Measurements from ENCODE around the gene IKZF3. TPM values are rescaled to one million over a fixed set of nuclear protein-coding genes. Genes with fewer than 3 reads are reported as not detected.

The IKZF3 gene
- polyA plus RNA-seq, 1 donor (not counting 4 experiments of a cell fraction or from before 2014, with no cell fraction given) = not detected

GRCh38 chr17:39838057-39838456 lies 26.1 kb downstream of the IKZF3 start:
- DNase-seq (ENCODE audit: low read depth, low spot score) (no peak), FAIRE-seq (no peak)
- Histone ChIP-seq H3K4me3 (ENCODE audit: control insufficient read depth in 2 of 3, extremely low read depth in 1 of 3, insufficient read depth in 2 of 3, low read depth in 1 of 3, low read length in 3 of 3) (no peak overlapping the region), H3K9me3 (ENCODE audit: control insufficient read depth, low read depth, low read length) (no peaks in the 10 kb centered on the region), H3K27ac (ENCODE audit: control insufficient read depth, insufficient read depth, low read length) (no peak overlapping the region), H4K20me1 (ENCODE audit: control insufficient read depth, extremely low read depth, insufficient read depth, low read length) (no peaks in the 10 kb centered on the region), H3K36me3 (ENCODE audit: control insufficient read depth in 2 of 2, extremely low read depth in 1 of 2, insufficient read depth in 2 of 2, low read length in 2 of 2) (no peaks in the 10 kb centered on the region), H3K9me1 (ENCODE audit: control insufficient read depth, extremely low read depth, insufficient read depth, low read length) (no peaks in the 10 kb centered on the region), H3K79me2 (ENCODE audit: control insufficient read depth, insufficient read depth, low read length) (no peaks in the 10 kb centered on the region), H3K4me2 (ENCODE audit: control insufficient read depth, extremely low read depth, insufficient read depth, low read depth, low read length) (no peak overlapping the region), H3K9ac (ENCODE audit: control insufficient read depth, extremely low read depth, insufficient read depth, low read length) (no peak overlapping the region), H3K4me1 (ENCODE audit: control insufficient read depth, extremely low read depth, insufficient read depth, low read length) (no peaks in the 10 kb centered on the region), H3K27me3 (ENCODE audit: control insufficient read depth, extremely low read depth, insufficient read depth, low read length) (peaks cover 7% of the 10 kb centered on the region), H2AFZ (ENCODE audit: control insufficient read depth, low read length) (no peak overlapping the region)
- dilution Hi-C loops (cut with MboI; ENCODE audit: extremely low pct_ligation_motif_present, low sequenced_read_pairs) = no loop called here
- TF ChIP-seq EZH2 (IDR thresholded peaks at IDR 0.05; ENCODE audit: low read length) = no peak
- no peak for TF ChIP-seq CTCF (optimal IDR thresholded peaks at IDR 0.05 in 1 of 3, IDR thresholded peaks at IDR 0.05 in 1 of 3, conservative IDR thresholded peaks at IDR 0.05 in 1 of 3; ENCODE audit: extremely low read depth in 1 of 3, insufficient read depth in 2 of 3, low read length in 3 of 3)

- FAIRE-seq (no peak), DNase-seq (ENCODE audit: low read depth, low spot score) (no peak)
- H3K27me3 ChIP-seq (ENCODE audit: control insufficient read depth, extremely low read depth, insufficient read depth, low read length) = no peaks in the 10 kb centered on the region
- H3K36me3 ChIP-seq (ENCODE audit: control insufficient read depth in 2 of 2, extremely low read depth in 1 of 2, insufficient read depth in 2 of 2, low read length in 2 of 2) = no peaks in the 10 kb centered on the region
- dilution Hi-C loops (cut with MboI; ENCODE audit: extremely low pct_ligation_motif_present, low sequenced_read_pairs) = no loop called here
- no peaks in the 10 kb centered on the region for H3K4me1 ChIP-seq (ENCODE audit: control insufficient read depth, extremely low read depth, insufficient read depth, low read length)
- no peaks in the 10 kb centered on the region for H4K20me1 ChIP-seq (ENCODE audit: control insufficient read depth, extremely low read depth, insufficient read depth, low read length)
- no peak overlapping the region for H2AFZ ChIP-seq (ENCODE audit: control insufficient read depth, low read length)
- no peak overlapping the region for H3K4me2 ChIP-seq (ENCODE audit: control insufficient read depth, extremely low read depth, insufficient read depth, low read depth, low read length)
- no peak overlapping the region for H3K27ac ChIP-seq (ENCODE audit: control insufficient read depth, insufficient read depth, low read length)
- H3K9me3 ChIP-seq (ENCODE audit: control insufficient read depth, low read depth, low read length) = no peaks in the 10 kb centered on the region
- no peaks in the 10 kb centered on the region for H3K79me2 ChIP-seq (ENCODE audit: control insufficient read depth, insufficient read depth, low read length)
- no peak overlapping the region for H3K4me3 ChIP-seq (ENCODE audit: control insufficient read depth in 2 of 3, extremely low read depth in 1 of 3, insufficient read depth in 2 of 3, low read depth in 1 of 3, low read length in 3 of 3)
- no peak overlapping the region for H3K9ac ChIP-seq (ENCODE audit: control insufficient read depth, extremely low read depth, insufficient read depth, low read length)
- no peak for TF ChIP-seq EZH2 (IDR thresholded peaks at IDR 0.05; ENCODE audit: low read length)
- TF ChIP-seq CTCF (optimal IDR thresholded peaks at IDR 0.05 in 1 of 3, IDR thresholded peaks at IDR 0.05 in 1 of 3, conservative IDR thresholded peaks at IDR 0.05 in 1 of 3; ENCODE audit: extremely low read depth in 1 of 3, insufficient read depth in 2 of 3, low read length in 3 of 3) = no peak
- no peaks in the 10 kb centered on the region for H3K9me1 ChIP-seq (ENCODE audit: control insufficient read depth, extremely low read depth, insufficient read depth, low read length)
Measured at GRCh38 chr17:39836117-39836516, 28.0 kb downstream of the IKZF3 start.

All from keratinocyte (primary cell).